OCI-LY7 (cell line): ENCODE results near the gene SLC9A9. TPM values are rescaled to one million over a fixed set of nuclear protein-coding genes. Genes with fewer than 3 reads are reported as not detected.

Source experiments
- BruUV-seq: library from RNA; stranded (reverse); fragments of 400-500 nt; replicated peaks from 2 replicates; lab custom pipeline; 2021; lab: Mats Ljungman, UMichigan
- CTCF ChIA-PET: fragments of 300-600 bp; sonication (Branson Sonifier 250); formaldehyde crosslinking; loops from one replicate; lab custom pipeline; 2022; ENCODE audit warnings: antibody characterized with exemption; ENCODE audit not compliant: unreplicated experiment; lab: Charles Lee
- POLR2A ChIA-PET: fragments of 300-600 bp; sonication (Branson Sonifier 250); formaldehyde crosslinking; loops from one replicate; lab custom pipeline; 2022; ENCODE audit warnings: antibody characterized with exemption; lab: Charles Lee
- DNase-seq: peaks from one replicate; pipeline ENCODE4 v3.0.0-alpha.2; 2015; ENCODE audit warnings: low spot score
- H2AFZ ChIP-seq: fragments of 200-600 bp; sonication (generic), shearing (Covaris generic); 2 replicates; pipeline ENCODE4 v1.6.1; 2014; ENCODE audit warnings: mild to moderate bottlenecking, antibody characterized with exemption, low read length, moderate library complexity
- H3K27ac ChIP-seq: fragments of 200-600 bp; sonication (generic); 2 replicates; pipeline ENCODE4 v1.5.1; 2014; ENCODE audit warnings: mixed run types, low read depth, mild to moderate bottlenecking, moderate library complexity, low read length, inconsistent platforms; ENCODE audit not compliant: poor library complexity, severe bottlenecking
- H3K36me3 ChIP-seq: fragments of 200-600 bp; sonication (generic); 2 replicates; pipeline ENCODE4 v1.6.1; 2014; ENCODE audit warnings: mild to moderate bottlenecking, antibody characterized with exemption, low read length, moderate library complexity, mixed read lengths; ENCODE audit not compliant: insufficient read depth
- H3K4me1 ChIP-seq: fragments of 200-600 bp; sonication (generic); 2 replicates; pipeline ENCODE4 v1.5.1; 2014; ENCODE audit warnings: mild to moderate bottlenecking, low read length; ENCODE audit not compliant: insufficient read depth, poor library complexity, severe bottlenecking
- H3K4me2 ChIP-seq: fragments of 200-600 bp; sonication (generic); 2 replicates; pipeline ENCODE4 v1.6.1; 2014; ENCODE audit warnings: mild to moderate bottlenecking, low read length
- H3K4me3 ChIP-seq: fragments of 200-600 bp; sonication (generic); 2 replicates; pipeline ENCODE4 v1.5.1; 2014; ENCODE audit warnings: mild to moderate bottlenecking, low read depth, low read length; ENCODE audit not compliant: poor library complexity, severe bottlenecking
- H3K79me2 ChIP-seq: fragments of 200-600 bp; sonication (generic); 2 replicates; pipeline ENCODE4 v1.6.1; 2016; ENCODE audit warnings: low read depth, mild to moderate bottlenecking, low read length, moderate library complexity, mixed read lengths; ENCODE audit not compliant: insufficient read depth
- H3K9me2 ChIP-seq: fragments of 200-600 bp; sonication (generic); 2 replicates; pipeline ENCODE4 v1.6.1; 2016; ENCODE audit warnings: mild to moderate bottlenecking, low read length, mixed read lengths; ENCODE audit not compliant: insufficient read depth
- H3K9me3 ChIP-seq: fragments of 200-600 bp; sonication (generic); 2 replicates; pipeline ENCODE4 v1.6.1; 2014; ENCODE audit warnings: mild to moderate bottlenecking, mixed run types, low read length, mixed read lengths
- H4K20me1 ChIP-seq: fragments of 200-600 bp; sonication (generic); 2 replicates; pipeline ENCODE4 v1.6.1; 2014; ENCODE audit warnings: mild to moderate bottlenecking, antibody characterized with exemption, low read length, moderate library complexity, mixed read lengths; ENCODE audit not compliant: insufficient read depth
- CTCF ChIP-seq: fragments of 200-600 bp; sonication (generic); conservative IDR thresholded peaks from 2 replicates; pipeline ENCODE4 v1.5.1; 2014; ENCODE audit warnings: mild to moderate bottlenecking, antibody characterized with exemption, low read length, moderate library complexity, mixed read lengths
- EZH2phosphoT487 ChIP-seq: fragments of 200-600 bp; sonication (generic); IDR thresholded peaks from 2 replicates; pipeline ENCODE4 v1.6.1; 2018; ENCODE audit warnings: low read depth, borderline replicate concordance, mild to moderate bottlenecking, mixed run types, antibody characterized with exemption, low read length, moderate library complexity, mixed read lengths
- intact Hi-C: fragments of 100-400 bp; cut with micrococcal nuclease; formaldehyde crosslinking; loops from one replicate; pipeline ENCODE4 v1.10.0; 2022; ENCODE audit not compliant: unreplicated experiment
- total RNA-seq, 2 experiments: library from RNA; depleted of rRNA in 1 of 2; stranded (reverse); fragments of >200 nt in 1 of 2; shearing (Covaris generic) in 1 of 2; gene quantifications; 2 replicates each; pipeline ENCODE4 v1.2.3, GENCODE V29; 2014 to 2022

SLC9A9 gene
- total RNA-seq, 2 experiments from 2014 or later: 9.3 to 14.8 TPM

- Histone ChIP-seq H3K79me2 (no peaks in the 10 kb centered on the region), H3K27ac (no peak overlapping the region), H3K9me3 (no peaks in the 10 kb centered on the region), H2AFZ (no peak overlapping the region), H3K4me2 (no peak overlapping the region), H3K9me2 (no peaks in the 10 kb centered on the region), H3K4me1 (no peaks in the 10 kb centered on the region), H3K36me3 (no peaks in the 10 kb centered on the region), H3K4me3 (no peak overlapping the region), H4K20me1 (no peaks in the 10 kb centered on the region)
- DNase-seq: no peak
- CTCF ChIA-PET: no interaction called here
- TF ChIP-seq EZH2phosphoT487 (no peak), CTCF (no peak)
- POLR2A ChIA-PET: interaction anchor here (0.5 kb wide), 1 partner anchor 1380 kb away, joined by 3 read pairs; no protein-coding TSS in a partner anchor
- intact Hi-C loops: no loop called here
- BruUV-seq: no TSS peak
Measured at GRCh38 chr3:143441516-143442171, 406.6 kb downstream of the SLC9A9 start.

GRCh38 chr3:143439817-143440216, 408.5 kb downstream of the SLC9A9 start:
- H2AFZ ChIP-seq: no peak overlapping the region
- TF ChIP-seq EZH2phosphoT487 (no peak), CTCF (no peak)
- H4K20me1 ChIP-seq: no peaks in the 10 kb centered on the region
- no peak for DNase-seq
- no peaks in the 10 kb centered on the region for H3K36me3 ChIP-seq
- H3K4me1 ChIP-seq: no peaks in the 10 kb centered on the region
- no peak overlapping the region for H3K27ac ChIP-seq
- intact Hi-C loops: no loop called here
- BruUV-seq: no TSS peak
- H3K9me3 ChIP-seq: no peaks in the 10 kb centered on the region
- CTCF ChIA-PET: no interaction called here
- POLR2A ChIA-PET: no interaction called here
- no peak overlapping the region for H3K4me2 ChIP-seq
- no peak overlapping the region for H3K4me3 ChIP-seq
- H3K79me2 ChIP-seq: no peaks in the 10 kb centered on the region
- no peaks in the 10 kb centered on the region for H3K9me2 ChIP-seq

- H3K4me1 ChIP-seq: no peaks in the 10 kb centered on the region
- no TSS peak for BruUV-seq
- CTCF ChIA-PET: no interaction called here
Measured at GRCh38 chr3:143437405-143437804, 410.9 kb downstream of the SLC9A9 start.

More at GRCh38 chr3:143437405-143437804, 410.9 kb downstream of the SLC9A9 start:
- Histone ChIP-seq H3K4me2 (no peak overlapping the region), H3K36me3 (no peaks in the 10 kb centered on the region), H3K79me2 (no peaks in the 10 kb centered on the region), H4K20me1 (no peaks in the 10 kb centered on the region), H3K27ac (no peak overlapping the region), H3K9me3 (no peaks in the 10 kb centered on the region), H3K9me2 (no peaks in the 10 kb centered on the region), H3K4me3 (no peak overlapping the region), H2AFZ (no peak overlapping the region)
- intact Hi-C loops: no loop called here
- no peak for DNase-seq
- no peak for TF ChIP-seq EZH2phosphoT487
- POLR2A ChIA-PET: interaction anchor here (1.0 kb wide), 1 partner anchor 10 kb away, joined by 4 read pairs; no protein-coding TSS in a partner anchor
